Measurements from ENCODE around the gene TRPM4. TPM values are rescaled to one million over a fixed set of nuclear protein-coding genes. Genes with fewer than 3 reads are reported as not detected.

The TRPM4 gene
- total RNA-seq, 4 donors from 2014 or later, result 7.6 to 28.9 (median 18.0) TPM

DNA sequence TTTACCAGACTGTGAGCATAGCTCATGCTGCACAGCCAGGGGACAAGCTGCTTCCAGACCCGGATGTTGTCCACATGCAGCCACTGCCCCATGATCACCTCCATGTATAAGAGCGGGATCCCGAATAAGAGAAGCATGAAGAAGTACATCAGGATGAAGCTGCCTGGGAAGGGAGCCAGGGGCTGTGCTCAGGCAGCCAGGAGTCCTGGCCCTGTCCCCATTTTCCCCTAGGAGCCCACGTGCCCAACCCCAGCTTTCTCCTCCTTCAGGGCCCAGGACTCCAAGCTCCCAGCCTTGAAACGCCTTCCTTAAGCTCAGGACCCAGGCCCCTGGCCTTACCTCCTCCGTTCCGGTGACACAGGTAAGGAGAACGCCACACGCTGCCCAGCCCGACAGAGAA, 98.1 kb downstream of the TRPM4 start:
- H3K4me3 ChIP-seq, result no peak overlapping the region
- no peak for DNase-seq
- intact Hi-C loops (cut with DNase I), result no loop called here
- 65 to 75% methylated on average over 3 to 9 of the region's 10 CpGs for WGBS, 2 donors
- H3K27me3 ChIP-seq, result no peaks in the 10 kb centered on the region
- no peak for TF ChIP-seq POLR2A (IDR thresholded peaks at IDR 0.05)
- TF ChIP-seq, protein P1, sequence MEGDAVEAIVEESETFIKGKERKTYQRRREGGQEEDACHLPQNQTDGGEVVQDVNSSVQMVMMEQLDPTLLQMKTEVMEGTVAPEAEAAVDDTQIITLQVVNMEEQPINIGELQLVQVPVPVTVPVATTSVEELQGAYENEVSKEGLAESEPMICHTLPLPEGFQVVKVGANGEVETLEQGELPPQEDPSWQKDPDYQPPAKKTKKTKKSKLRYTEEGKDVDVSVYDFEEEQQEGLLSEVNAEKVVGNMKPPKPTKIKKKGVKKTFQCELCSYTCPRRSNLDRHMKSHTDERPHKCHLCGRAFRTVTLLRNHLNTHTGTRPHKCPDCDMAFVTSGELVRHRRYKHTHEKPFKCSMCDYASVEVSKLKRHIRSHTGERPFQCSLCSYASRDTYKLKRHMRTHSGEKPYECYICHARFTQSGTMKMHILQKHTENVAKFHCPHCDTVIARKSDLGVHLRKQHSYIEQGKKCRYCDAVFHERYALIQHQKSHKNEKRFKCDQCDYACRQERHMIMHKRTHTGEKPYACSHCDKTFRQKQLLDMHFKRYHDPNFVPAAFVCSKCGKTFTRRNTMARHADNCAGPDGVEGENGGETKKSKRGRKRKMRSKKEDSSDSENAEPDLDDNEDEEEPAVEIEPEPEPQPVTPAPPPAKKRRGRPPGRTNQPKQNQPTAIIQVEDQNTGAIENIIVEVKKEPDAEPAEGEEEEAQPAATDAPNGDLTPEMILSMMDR (IDR thresholded peaks at IDR 0.05), result no peak
- no peak overlapping the region for H3K27ac ChIP-seq
- H3K4me1 ChIP-seq, result no peaks in the 10 kb centered on the region
- H3K36me3 ChIP-seq, result no peaks in the 10 kb centered on the region
- H3K9me3 ChIP-seq, result peaks cover 0 to 21% (median 15%) of the 10 kb centered on the region in 3 donors

- H3K9me3 ChIP-seq, result peaks cover 0 to 21% (median 15%) of the 10 kb centered on the region in 3 donors
- TF ChIP-seq POLR2A (IDR thresholded peaks at IDR 0.05), result no peak
- TF ChIP-seq, protein P1 (IDR thresholded peaks at IDR 0.05), result no peak
- intact Hi-C loops (cut with DNase I), result no loop called here
- DNase-seq, result no peak
- no peaks in the 10 kb centered on the region for H3K4me1 ChIP-seq
- 72 to 74% methylated on average over 3 of the region's 3 CpGs for WGBS, 2 donors
- no peaks in the 10 kb centered on the region for H3K27me3 ChIP-seq
- no peak overlapping the region for H3K27ac ChIP-seq
- no peaks in the 10 kb centered on the region for H3K36me3 ChIP-seq
- no peak overlapping the region for H3K4me3 ChIP-seq
Measured at GRCh38 chr19:49256691-49257090, 99.1 kb downstream of the TRPM4 start.

Other genes with a start within 250 kb of the TRPM4 start
- gene DHDH, start 224.1 kb upstream of the TRPM4 start, total RNA-seq, result 1 to 10 TPM in 1 of 4 donors, under 1 TPM in 1, not detected in 2; 0.95 to 2.9 TPM
- gene BAX, start 202.9 kb upstream of the TRPM4 start, total RNA-seq, result 10 to 100 TPM; 38.9 to 42.8 (median 42.4) TPM
- 1,000 to 10,000 TPM in 3 of 4 donors, 100 to 1,000 TPM in 1; 556 to 2,127 (median 1,494) TPM for gene FTL, start 192.5 kb upstream of the TRPM4 start, total RNA-seq
- gene GYS1, start 164.5 kb upstream of the TRPM4 start, total RNA-seq, result 10 to 100 TPM; 30.6 to 47.6 (median 39.5) TPM
- gene RUVBL2, start 163.9 kb upstream of the TRPM4 start, total RNA-seq, result 100 to 1,000 TPM; 102 to 140 (median 119) TPM
- gene LHB, start 140.7 kb upstream of the TRPM4 start, total RNA-seq, result not detected
- not detected for gene CGB3, start 133.5 kb upstream of the TRPM4 start, total RNA-seq
- not detected for gene CGB2, start 125.9 kb upstream of the TRPM4 start, total RNA-seq
- gene CGB1, start 120.9 kb upstream of the TRPM4 start, total RNA-seq, result not detected
- gene CGB5, start 113.9 kb upstream of the TRPM4 start, total RNA-seq, result 1 to 10 TPM in 1 of 4 donors, not detected in 3; 2.4 TPM
- not detected for gene CGB8, start 108.7 kb upstream of the TRPM4 start, total RNA-seq
- gene CGB7, start 100.0 kb upstream of the TRPM4 start, total RNA-seq, result 1 to 10 TPM in 2 of 4 donors, under 1 TPM in 1, not detected in 1; 0.22 to 4.4 (median 1.7) TPM
- gene NTF4, start 93.0 kb upstream of the TRPM4 start, total RNA-seq, result 1 to 10 TPM; 1.2 to 5.3 (median 2.0) TPM
- not detected for gene KCNA7, start 85.1 kb upstream of the TRPM4 start, total RNA-seq
- gene SNRNP70, start 72.3 kb upstream of the TRPM4 start, total RNA-seq, result 100 to 1,000 TPM in 3 of 4 donors, 10 to 100 TPM in 1; 78.7 to 241 (median 168) TPM
- gene LIN7B, start 43.4 kb upstream of the TRPM4 start, total RNA-seq, result 10 to 100 TPM in 2 of 4 donors, 1 to 10 TPM in 2; 5.7 to 14.1 (median 10.1) TPM
- 1 to 10 TPM; 2.1 to 7.4 (median 4.7) TPM for gene C19orf73, start 38.6 kb upstream of the TRPM4 start, total RNA-seq
- 10 to 100 TPM; 10.9 to 20.9 (median 13.8) TPM for gene PPFIA3, start 38.2 kb upstream of the TRPM4 start, total RNA-seq
- gene HRC, start 2.4 kb upstream of the TRPM4 start, total RNA-seq, result 1 to 10 TPM in 1 of 4 donors, under 1 TPM in 3; 0.13 to 1.1 (median 0.38) TPM
- gene SLC6A16, start 167.4 kb downstream of the TRPM4 start, total RNA-seq, result 1 to 10 TPM in 1 of 4 donors, under 1 TPM in 2, not detected in 1; 0.13 to 1.5 (median 0.56) TPM
- 10 to 100 TPM in 1 of 4 donors, 1 to 10 TPM in 3; 3.1 to 21.4 (median 5.3) TPM for gene CD37, start 177.6 kb downstream of the TRPM4 start, total RNA-seq
- 10 to 100 TPM in 2 of 4 donors, 1 to 10 TPM in 2; 3.8 to 12.4 (median 8.2) TPM for gene TEAD2, start 204.6 kb downstream of the TRPM4 start, total RNA-seq
- gene DKKL1, start 206.1 kb downstream of the TRPM4 start, total RNA-seq, result not detected
- gene KASH5, start 230.5 kb downstream of the TRPM4 start, total RNA-seq, result not detected

All from esophagus squamous epithelium (tissue), 5 donors.